PC-9 (cell line): ENCODE results near the gene ETV6. TPM values are rescaled to one million over a fixed set of nuclear protein-coding genes. Genes with fewer than 3 reads are reported as not detected.

Experiments
- BruUV-seq: library from RNA; stranded (reverse); fragments of 400-500 nt; replicated peaks from 2 replicates; lab custom pipeline; 2021; lab: Mats Ljungman, UMichigan
- CTCF ChIA-PET: fragments of 300-600 bp; sonication (Branson Sonifier 250); formaldehyde crosslinking; loops from one replicate; lab custom pipeline; 2022; ENCODE audit warnings: antibody characterized with exemption; lab: Charles Lee
- POLR2A ChIA-PET: fragments of 300-600 bp; sonication (Branson Sonifier 250); formaldehyde crosslinking; loops from one replicate; lab custom pipeline; 2022; ENCODE audit warnings: antibody characterized with exemption; ENCODE audit not compliant: unreplicated experiment; lab: Charles Lee
- DNase-seq, 2 experiments: peaks; one replicate each; pipeline versions ENCODE4 v3.0.0 to v3.0.0-alpha.2; 2015 to 2022; ENCODE audit warnings: mixed read lengths in 1 of 2
- H2AFZ ChIP-seq: fragments of 200-600 bp; sonication (generic); 2 replicates; pipeline ENCODE4 v1.8.1; 2017; ENCODE audit warnings: antibody characterized with exemption
- H3F3A ChIP-seq: fragments of 200-600 bp; sonication (generic); 2 replicates; pipeline ENCODE4 v1.8.1; 2017; ENCODE audit warnings: antibody characterized with exemption, mild to moderate bottlenecking, low read depth; ENCODE audit not compliant: insufficient read depth
- H3K27ac ChIP-seq: fragments of 200-600 bp; sonication (generic); 2 replicates; pipeline ENCODE4 v1.6.1; 2016; ENCODE audit warnings: mixed run types
- H3K27me3 ChIP-seq: fragments of 200-600 bp; sonication (generic); 2 replicates; pipeline ENCODE4 v1.6.1; 2016; ENCODE audit warnings: low read depth, mixed run types; ENCODE audit not compliant: insufficient read depth
- H3K36me3 ChIP-seq: fragments of 200-600 bp; sonication (generic); 2 replicates; pipeline ENCODE4 v1.6.1; 2016; ENCODE audit warnings: low read depth, mixed run types
- H3K4me1 ChIP-seq: fragments of 200-600 bp; sonication (generic); replicated peaks from 2 replicates; pipeline ENCODE4 v1.6.1; 2016; ENCODE audit warnings: mixed run types; ENCODE audit not compliant: insufficient read depth
- H3K4me2 ChIP-seq: fragments of 200-600 bp; sonication (generic); 2 replicates; pipeline ENCODE4 v1.6.1; 2017; ENCODE audit warnings: mixed run types
- H3K4me3 ChIP-seq: fragments of 200-600 bp; sonication (generic); 2 replicates; pipeline ENCODE4 v1.6.1; 2016; ENCODE audit warnings: mixed run types
- H3K79me2 ChIP-seq: fragments of 200-600 bp; sonication (generic); 2 replicates; pipeline ENCODE4 v1.6.1; 2017; ENCODE audit warnings: low read depth, mixed run types
- H3K9me2 ChIP-seq: fragments of 200-600 bp; sonication (generic); 2 replicates; pipeline ENCODE4 v1.8.1; 2017; ENCODE audit warnings: mild to moderate bottlenecking; ENCODE audit not compliant: insufficient read depth
- H3K9me3 ChIP-seq: fragments of 200-600 bp; sonication (generic); 2 replicates; pipeline ENCODE4 v1.8.1; 2016; ENCODE audit warnings: low read depth; ENCODE audit not compliant: insufficient read depth
- H4K20me1 ChIP-seq: fragments of 200-600 bp; sonication (generic); 2 replicates; pipeline ENCODE4 v1.8.1; 2017; ENCODE audit not compliant: insufficient read depth
- EZH2 ChIP-seq: fragments of 200-600 bp; sonication (generic); IDR thresholded peaks from 2 replicates; pipeline ENCODE4 v1.8.0; 2017; ENCODE audit warnings: antibody characterized with exemption, low read depth
- intact Hi-C: fragments of 100-400 bp; cut with micrococcal nuclease; formaldehyde crosslinking; loops from one replicate; pipeline ENCODE4 v1.10.0; 2022; ENCODE audit not compliant: unreplicated experiment
- total RNA-seq: library from RNA; stranded (reverse); gene quantifications from 2 replicates; pipeline ENCODE4 v1.2.3, GENCODE V29; 2021
- TF ChIP-seq, protein P1 (sequence below): fragments of 200-600 bp; sonication (generic); conservative IDR thresholded peaks from 2 replicates; pipeline ENCODE4 v1.6.1; 2017; ENCODE audit warnings: mixed run types, antibody characterized with exemption, mild to moderate bottlenecking, moderate library complexity

The ETV6 gene
- total RNA-seq, 1 experiment from 2014 or later, result 62.8 TPM

DNA sequence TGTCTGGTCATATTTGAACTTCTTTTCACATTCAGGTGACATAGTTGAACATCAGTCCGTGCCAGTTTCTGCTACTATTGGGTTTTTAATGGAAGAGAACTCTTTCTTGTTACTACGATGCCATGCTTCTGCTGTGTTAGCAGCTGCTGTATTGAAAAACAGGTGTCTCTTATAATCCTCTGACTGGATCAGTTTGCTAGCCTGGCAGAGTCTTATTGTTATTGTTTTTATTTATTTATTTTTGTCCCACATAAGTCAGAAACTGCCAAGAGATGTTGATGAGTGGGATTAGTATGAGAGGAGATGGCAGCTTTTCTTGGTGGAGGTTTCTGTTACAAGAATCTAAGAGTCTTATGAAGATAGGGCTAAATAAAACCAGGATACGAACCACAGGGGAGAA, 14.6 kb downstream of the ETV6 start:
- intact Hi-C loops, result no loop called here
- peaks cover 12% of the 10 kb centered on the region; the same call in 1 of the 2 replicates for H3F3A ChIP-seq
- no peaks in the 10 kb centered on the region for H3K9me3 ChIP-seq
- CTCF ChIA-PET, result no interaction called here
- no peak overlapping the region for H3K27ac ChIP-seq
- H4K20me1 ChIP-seq, result 0 out of 2 replicates have a peak, but pooled peaks cover 4% of the 10 kb centered on the region
- no peaks in the 10 kb centered on the region for H3K9me2 ChIP-seq
- H2AFZ ChIP-seq, result no peak overlapping the region
- H3K4me1 ChIP-seq, result peaks cover 16% of the 10 kb centered on the region
- no peaks in the 10 kb centered on the region for H3K27me3 ChIP-seq
- H3K4me3 ChIP-seq, result no peak overlapping the region
- peaks cover 79% of the 10 kb centered on the region for H3K79me2 ChIP-seq
- H3K36me3 ChIP-seq, result peaks cover 14% of the 10 kb centered on the region; the same call in 1 of the 2 replicates
- no peak overlapping the region for H3K4me2 ChIP-seq
- no TSS peak for BruUV-seq
- no peak for TF ChIP-seq EZH2
- TF ChIP-seq, protein P1, sequence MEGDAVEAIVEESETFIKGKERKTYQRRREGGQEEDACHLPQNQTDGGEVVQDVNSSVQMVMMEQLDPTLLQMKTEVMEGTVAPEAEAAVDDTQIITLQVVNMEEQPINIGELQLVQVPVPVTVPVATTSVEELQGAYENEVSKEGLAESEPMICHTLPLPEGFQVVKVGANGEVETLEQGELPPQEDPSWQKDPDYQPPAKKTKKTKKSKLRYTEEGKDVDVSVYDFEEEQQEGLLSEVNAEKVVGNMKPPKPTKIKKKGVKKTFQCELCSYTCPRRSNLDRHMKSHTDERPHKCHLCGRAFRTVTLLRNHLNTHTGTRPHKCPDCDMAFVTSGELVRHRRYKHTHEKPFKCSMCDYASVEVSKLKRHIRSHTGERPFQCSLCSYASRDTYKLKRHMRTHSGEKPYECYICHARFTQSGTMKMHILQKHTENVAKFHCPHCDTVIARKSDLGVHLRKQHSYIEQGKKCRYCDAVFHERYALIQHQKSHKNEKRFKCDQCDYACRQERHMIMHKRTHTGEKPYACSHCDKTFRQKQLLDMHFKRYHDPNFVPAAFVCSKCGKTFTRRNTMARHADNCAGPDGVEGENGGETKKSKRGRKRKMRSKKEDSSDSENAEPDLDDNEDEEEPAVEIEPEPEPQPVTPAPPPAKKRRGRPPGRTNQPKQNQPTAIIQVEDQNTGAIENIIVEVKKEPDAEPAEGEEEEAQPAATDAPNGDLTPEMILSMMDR, result no peak
- POLR2A ChIA-PET, result no interaction called here
- DNase-seq, result no peak

DNA sequence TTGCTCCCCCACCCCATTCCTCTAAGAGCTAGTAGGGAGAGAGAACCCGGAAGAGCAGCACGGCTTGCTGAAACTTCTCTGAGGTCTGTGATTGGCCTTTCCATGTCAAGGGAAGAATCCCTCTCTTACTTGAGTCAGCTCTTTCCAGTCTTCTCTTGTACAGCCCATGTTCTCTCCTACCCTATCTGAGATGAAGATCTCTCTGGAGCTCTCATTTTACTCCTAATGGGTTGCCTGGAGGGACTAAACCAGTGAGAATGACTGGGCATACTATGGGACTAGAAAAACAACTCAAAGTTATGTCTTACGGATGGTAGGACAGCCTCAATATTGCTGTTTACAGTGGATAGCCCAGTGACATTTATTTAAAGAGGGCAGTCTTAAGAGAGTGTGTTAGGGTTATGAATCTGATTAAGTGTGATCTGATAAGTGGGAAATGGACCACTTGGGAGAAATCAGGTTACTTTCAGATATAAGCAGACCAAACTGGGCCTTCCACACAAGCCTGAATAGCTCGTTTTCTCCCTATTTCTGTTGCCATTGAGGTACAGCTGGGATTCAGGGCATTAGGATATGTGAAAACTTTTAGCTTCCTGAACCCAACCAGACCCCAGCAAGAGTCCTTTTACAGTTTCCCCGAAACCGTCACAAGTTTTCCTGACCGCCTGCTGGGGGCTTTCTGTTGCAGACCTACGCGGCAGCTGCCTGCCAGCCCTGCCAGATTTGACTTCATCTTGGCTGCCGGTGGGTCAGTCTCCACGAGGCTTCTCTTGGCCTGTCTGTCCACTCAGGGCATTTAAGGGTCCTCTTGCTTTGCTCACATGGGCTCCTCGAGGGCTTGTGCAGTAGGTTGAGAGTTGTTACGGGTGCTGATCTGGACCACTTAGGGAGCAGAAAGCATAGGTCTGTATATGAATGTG, 16.9 kb downstream of the ETV6 start:
- Histone ChIP-seq H3K9me3 (no peaks in the 10 kb centered on the region), H3K4me3 (no peak overlapping the region), H2AFZ (no peak overlapping the region), H3K36me3 (peaks cover 14% of the 10 kb centered on the region; the same call in 1 of the 2 replicates), H3K27ac (no peak overlapping the region), H3F3A (peaks cover 12% of the 10 kb centered on the region; the same call in 1 of the 2 replicates), H3K4me2 (no peak overlapping the region), H3K27me3 (no peaks in the 10 kb centered on the region), H3K79me2 (peaks cover 76% of the 10 kb centered on the region), H3K4me1 (peaks cover 13% of the 10 kb centered on the region), H4K20me1 (0 out of 2 replicates have a peak, but pooled peaks cover 4% of the 10 kb centered on the region), H3K9me2 (no peaks in the 10 kb centered on the region)
- TF ChIP-seq EZH2, result no peak
- TF ChIP-seq, protein P1, result no peak
- ChIA-PET CTCF (no interaction called here), POLR2A (interaction anchor here (0.6 to 0.7 kb wide), 3 partner anchors 17 to 87 kb away, joined by 3 to 15 read pairs (median 4); partner anchors contain the start of gene ETV6)
- BruUV-seq, result no TSS peak
- intact Hi-C loops, result no loop called here
- DNase-seq, result no peak

DNA sequence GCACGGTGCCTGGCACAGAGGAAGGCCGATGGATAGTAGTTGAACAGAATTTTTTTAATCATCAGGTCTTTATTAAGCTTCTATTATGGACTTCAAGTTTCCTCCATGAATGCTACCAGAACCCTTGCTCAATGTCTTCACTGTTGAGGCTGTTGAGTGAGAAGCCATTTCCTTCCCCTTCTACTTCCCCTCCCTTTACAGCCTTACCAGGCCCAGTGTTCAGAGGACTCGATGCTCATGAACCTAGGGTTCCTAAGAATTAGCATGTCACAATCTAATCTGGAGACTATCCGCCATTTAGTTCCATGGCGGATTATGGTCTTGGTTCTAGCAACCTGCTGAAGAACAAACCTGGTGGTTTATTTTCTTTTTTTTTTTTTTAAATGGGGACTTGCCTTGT, 17.7 kb downstream of the ETV6 start:
- no peak for DNase-seq
- H3K4me1 ChIP-seq, result peaks cover 13% of the 10 kb centered on the region

More for the DNA sequence above, 17.7 kb downstream of the ETV6 start:
- no TSS peak for BruUV-seq
- Histone ChIP-seq H3K9me3 (no peaks in the 10 kb centered on the region), H2AFZ (no peak overlapping the region), H3F3A (peaks cover 12% of the 10 kb centered on the region; the same call in 1 of the 2 replicates), H3K4me2 (no peak overlapping the region), H4K20me1 (0 out of 2 replicates have a peak, but pooled peaks cover 4% of the 10 kb centered on the region), H3K36me3 (peaks cover 6% of the 10 kb centered on the region; the same call in 1 of the 2 replicates), H3K4me3 (no peak overlapping the region), H3K27ac (no peak overlapping the region), H3K9me2 (no peaks in the 10 kb centered on the region), H3K79me2 (peaks cover 76% of the 10 kb centered on the region), H3K27me3 (no peaks in the 10 kb centered on the region)
- ChIA-PET CTCF (interaction anchor here (0.6 to 0.7 kb wide), 2 partner anchors 207 to 921 kb away, joined by 3 to 4 read pairs; no protein-coding TSS in a partner anchor), POLR2A (interaction anchor here (0.6 kb wide), 1 partner anchor 18 kb away, joined by 15 read pairs; the partner anchor contains the start of gene ETV6)
- intact Hi-C loops, result no loop called here
- no peak for TF ChIP-seq EZH2
- TF ChIP-seq, protein P1, result no peak
